ENCODE results near the gene ATXN1.

Gene ATXN1

DNA sequence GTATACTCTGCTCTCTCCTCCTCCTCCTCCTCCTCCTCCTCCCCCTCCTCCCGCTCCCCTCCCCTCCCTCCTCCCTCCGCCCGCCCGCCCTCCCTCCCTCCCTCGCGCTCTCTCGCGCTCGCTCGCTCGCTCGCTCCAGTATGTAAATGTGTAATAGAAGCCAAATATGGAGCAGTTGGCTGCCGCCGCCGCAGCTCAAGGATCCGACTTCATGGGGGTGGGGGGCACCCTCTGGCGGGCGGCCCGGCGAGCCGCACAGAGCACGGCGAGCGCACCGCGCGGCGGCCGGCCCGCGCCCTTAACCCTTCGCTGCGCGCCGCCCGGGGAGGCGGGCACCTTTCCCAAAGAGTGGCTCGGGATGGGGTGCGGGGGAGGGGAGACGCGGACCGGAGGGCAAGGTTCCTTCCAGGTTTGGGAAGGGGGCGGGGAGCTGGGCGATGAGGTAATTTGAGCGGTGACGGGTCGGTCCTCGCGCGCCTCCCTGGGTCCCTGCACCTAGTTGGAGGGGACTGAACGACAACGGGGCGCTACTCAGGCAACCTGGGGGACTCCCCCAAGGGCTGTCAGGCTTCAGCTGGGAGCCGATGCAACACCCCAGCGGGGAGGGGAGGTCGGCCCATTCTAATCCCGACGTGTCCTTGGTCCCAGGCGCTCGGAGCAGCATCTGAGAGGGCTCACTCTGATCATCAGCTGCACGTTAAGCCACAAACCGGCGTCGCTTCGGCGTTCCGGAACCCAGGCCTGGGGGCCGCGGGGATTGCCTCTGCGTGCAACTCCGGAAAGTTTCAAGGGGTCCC is 409 bp upstream of the ATXN1 start:
- DNase-seq, result peak; percentile 34

DNA sequence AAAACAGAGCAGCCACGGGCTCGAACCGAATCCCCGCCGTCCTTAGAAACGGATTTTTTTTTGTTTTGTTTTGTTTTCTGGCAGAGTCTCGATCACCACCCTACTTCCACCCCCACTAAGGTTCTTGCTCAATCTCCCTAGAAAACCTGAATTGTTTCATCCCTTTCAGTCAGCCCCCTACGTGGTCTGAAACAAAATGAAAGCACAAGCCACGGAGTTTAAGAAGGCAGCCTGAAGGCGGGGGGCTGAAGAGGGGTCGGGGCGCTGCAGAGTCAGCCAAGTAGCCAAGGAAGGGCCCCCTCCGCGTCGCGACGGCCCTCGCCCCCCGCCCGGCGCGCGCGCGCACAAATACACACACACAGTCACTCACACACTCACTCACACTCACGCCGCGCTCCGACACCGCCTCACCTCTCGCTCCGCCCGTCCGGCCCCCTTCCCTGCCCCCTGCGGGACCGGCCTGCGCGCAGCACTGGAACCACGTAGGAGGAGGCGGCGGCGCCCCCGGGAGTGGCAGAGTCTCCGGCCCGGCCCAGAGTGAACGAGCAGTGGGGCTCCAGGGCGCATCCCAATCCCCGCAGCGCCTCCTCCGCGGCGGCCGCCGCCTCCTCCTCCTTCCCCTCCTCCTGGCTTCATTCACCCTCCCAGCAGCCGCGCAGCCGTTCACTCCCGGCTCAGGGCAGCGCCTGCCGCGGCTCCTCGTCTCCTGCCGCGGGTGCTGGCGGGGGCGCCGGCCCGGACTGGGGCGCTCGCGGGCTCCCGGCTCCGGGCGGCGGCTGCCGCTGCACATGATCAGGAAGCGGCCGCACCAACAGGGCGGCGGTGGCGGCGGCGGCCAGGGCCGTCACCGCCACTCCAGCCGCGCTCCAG is 1.4 kb downstream of the ATXN1 start:
- peak; percentile 17 for DNase-seq

DNA sequence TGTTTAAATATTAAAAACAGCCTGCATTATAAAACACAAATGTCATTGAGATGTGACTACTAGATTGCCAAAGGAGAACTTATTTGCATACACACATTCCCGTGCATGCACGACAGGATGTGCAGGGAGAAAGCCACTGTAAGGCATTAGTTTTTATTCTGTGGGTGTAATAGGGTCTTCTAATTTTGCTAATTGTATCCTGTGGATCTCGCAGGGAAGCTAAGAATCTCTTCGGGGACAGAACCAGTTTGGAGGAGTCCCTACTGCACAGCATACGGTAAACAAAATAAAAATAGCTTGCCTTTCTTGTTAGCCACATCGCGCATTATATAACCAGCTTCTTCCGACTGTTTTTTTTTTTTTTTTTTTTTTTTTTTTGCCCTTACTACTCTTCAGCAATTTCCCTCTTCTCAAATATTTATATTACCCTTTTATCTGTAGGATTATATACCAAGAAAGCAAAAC is 2.0 kb downstream of the ATXN1 start:
- no peak for DNase-seq

DNA sequence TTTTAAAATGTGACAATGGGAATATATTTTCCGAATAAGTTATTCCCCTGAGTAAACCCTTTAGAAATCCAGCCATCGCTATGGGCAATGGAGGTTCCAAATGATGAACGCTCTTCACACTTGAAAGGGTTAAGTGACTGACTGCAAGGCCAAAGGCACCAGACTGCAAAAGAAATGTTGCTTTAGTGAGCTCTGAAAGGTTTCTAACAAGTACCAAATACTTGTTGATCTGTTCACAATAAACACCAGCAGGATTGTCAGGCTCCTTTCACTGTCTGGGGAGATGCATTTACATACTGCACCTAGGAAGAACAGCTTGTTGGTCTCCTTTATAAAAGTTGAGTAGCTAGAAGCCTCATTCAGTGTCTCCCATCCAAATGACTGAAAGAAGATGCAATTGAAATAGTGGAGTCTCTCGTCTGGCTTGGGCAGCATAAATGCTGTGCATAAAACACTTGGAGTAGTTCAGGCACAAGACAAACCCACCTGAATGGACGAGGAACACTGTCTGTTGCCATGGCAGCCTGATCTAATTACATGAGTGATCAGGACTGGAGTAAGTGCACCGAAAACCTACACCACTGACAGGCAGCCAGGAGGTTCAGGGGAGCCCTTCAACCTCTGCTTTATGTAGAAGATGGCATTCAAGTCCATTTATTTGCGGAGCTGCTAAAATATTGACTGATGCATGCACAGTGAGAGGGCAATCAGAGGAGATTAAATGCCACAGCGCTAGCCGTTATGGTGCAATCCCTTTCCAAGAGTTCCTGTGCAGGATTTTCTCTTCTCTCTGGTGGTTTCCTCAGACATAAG is 2.9 kb downstream of the ATXN1 start:
- no peak for DNase-seq

DNA sequence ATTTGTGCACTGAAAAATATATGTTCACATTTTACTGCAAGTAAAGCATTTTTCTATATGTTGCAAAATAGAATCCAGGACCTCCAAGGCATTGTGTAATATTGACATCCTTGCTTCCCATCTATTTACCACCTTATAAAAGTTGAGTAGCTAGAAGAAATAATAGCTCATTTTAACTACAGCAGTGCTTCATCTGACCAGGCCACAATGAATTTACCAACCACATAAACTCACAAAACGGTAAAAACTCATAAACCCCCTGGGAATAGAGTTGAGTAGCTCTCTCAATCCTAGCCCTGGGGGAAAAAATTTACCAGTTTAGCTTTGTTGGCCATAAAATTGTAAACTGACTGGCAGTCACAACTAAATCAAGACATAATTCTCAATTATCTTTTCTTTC is 3.9 kb downstream of the ATXN1 start:
- DNase-seq, result no peak

DNA sequence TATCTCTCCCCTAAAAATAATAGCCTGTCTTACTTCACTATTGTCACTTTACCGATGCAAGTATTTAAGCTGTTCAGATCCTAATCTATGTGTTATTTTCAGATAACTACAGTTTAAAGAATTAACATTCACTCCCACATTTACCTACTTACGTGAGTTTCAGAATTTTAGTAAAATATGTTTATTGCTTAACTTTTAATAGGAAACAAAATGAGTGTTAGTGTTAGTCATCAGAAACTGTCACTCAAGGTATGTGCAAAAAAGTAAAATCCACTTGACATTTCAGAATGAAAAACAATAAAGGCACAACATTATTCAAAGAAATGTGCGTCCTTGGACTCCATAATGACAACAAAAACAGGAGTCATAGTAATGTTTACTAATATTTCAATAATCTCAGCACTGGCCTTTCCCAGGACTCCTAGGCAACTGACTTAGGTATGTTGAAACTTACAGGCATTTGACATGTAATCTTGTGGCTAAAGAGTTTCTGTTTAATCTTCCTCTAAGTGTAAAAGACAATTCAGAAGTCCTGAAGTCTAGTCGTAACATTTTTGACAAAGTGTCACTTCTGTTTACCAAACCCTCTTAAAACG is 4.5 kb downstream of the ATXN1 start:
- no peak for DNase-seq

DNA sequence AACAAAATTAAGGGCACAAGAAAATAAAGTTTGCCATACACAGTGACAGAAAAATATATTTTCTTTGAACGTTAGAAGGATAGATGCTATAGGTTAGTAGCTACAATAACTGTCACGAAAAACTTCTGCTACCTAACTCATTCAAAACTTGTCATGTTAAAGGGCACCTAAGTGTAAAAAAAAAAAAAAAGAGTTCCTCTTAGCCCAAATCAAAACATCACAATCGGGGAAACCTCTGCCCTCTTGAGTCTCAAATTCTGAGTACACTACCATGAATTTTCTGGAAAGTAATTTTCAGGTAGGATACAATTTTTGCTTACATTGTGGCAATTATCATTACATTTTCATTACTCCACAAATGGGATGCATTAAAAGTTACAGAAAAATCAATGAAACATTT is 5.7 kb downstream of the ATXN1 start:
- no peak for DNase-seq

DNA sequence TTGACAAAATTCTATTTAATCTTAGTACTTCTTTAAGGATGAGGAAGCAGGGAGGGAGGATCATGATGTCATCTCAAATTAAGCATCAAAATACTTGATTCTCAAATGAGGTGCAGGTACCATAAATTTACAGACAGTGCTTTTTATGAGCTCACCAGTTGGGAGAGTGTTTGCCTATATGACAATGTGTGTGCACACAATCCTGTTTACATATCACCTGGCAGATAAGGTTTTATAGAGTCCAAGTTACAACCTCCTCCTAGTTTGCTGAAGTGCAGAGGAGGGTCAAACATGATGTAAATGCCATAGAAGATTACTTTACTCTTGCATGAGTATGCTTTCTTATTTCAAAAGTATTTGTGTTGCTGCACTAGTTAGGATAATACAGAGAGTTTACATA is 6.4 kb downstream of the ATXN1 start:
- no peak for DNase-seq

DNA sequence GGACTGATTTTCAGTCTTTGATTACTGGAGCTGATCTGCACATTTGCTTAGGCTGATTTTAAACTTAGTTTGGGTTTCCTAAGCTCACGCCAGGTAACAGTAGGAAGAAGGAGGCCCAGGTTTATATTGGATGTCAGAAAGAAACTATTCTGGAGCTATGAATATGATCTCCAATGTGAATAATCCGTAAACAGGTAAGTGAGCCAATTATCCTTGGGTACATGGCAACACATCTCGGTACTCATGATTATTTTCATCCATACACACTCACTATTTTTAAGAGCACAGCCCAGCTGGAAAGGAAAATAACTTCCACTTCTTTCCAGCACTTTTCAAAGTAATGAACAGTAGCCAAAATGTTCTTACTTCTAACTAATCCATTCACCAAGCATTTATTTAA is 7.0 kb downstream of the ATXN1 start:
- DNase-seq, result no peak

DNA sequence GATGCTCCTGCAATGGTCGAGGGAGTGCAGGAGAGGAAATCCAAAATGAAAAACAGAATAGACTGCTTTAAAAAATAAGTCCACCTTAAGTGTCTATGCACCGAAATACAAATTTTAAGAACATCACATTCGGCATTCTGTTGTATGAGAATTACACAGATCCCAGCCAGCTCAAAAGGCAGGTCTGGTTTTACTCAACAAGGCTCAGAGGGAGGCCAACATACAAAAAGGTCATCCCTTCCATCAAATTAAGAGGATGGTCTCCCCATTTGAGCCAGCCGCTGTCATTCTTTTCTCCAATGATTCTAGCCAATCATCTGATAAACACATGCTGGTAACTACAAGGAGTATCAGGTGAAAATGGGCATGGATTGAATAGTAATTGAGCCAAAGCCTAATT is 7.9 kb downstream of the ATXN1 start:
- no peak for DNase-seq

DNA sequence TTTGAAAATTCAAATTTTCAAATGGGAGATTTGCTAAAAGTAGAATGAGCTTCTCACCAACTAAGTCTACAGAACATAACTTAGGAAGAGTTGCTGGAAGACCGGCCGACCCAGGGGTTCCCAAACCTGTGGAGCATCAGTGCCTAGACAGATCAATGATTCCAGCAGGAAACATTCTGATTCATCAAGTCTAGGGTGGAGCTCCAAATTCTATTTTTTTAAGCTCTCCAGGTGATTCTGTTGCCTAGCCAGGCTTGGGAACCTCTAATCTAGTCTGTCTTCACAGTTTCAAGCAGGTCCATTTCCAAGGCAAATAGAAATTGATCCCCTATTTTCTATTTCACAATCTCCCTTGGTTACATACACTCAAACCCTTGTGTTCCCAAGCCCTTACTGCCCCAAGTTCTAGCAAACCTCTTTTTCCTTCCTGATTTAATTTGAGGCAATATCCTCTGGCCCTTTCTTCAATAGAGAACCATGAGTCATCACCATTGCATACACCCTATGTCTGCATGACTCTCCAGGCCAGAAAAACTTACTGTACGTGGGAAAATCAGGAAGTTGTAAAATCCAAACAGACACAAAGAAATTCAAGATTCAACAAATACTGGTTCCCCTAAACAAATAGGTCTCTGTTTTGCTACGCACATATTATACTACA is 8.9 kb downstream of the ATXN1 start:
- DNase-seq, result no peak

DNA sequence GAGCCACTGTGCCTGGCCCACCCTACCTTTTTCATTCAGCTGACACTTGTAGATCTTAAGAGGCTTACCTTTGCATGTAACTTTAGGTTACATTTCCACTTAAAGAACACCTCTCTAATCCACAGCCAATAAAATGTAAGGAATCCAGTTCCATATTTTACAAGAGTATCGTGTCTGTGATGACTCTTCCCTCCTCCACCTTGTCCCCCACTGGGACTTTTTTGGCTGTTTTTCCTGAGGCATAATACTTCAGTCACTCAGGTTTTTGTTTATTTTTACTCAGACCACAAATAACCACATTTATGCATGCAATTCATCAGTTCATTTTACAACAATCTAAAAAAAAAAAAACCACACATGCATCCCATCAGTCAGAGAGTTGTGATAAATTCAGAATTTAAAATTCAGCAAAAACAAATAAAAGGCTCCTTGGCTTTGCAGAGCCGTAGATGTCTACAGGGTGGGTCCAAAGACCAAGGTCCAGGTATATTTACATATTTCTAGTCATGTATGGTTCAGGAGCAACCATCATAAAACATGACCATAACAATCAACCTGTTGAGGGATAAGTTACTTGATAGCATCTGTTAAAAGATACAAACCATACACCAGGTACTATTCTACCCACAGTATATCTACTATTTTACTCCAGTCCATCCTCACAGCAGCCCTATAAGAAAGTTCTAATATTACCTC is 9.9 kb downstream of the ATXN1 start:
- no peak for DNase-seq

DNA sequence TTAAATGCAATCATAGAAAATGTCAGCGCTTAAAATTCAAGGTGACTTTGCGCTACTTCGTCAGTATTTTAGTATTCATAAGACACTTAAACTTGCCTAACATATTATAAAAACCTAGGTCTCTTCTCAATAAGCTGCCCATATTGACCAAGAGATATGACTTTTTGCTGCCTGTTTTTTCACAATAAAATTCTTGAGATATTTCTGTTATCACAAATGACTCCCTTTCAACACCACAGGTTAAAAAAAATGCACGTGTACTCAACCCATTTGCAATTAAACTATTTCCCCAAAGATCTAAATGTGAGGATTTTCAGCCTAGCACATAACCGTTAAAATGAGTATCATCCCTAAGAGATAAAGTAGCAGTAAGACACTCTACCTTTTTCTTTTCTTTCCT is 10.7 kb downstream of the ATXN1 start:
- DNase-seq, result no peak

DNA sequence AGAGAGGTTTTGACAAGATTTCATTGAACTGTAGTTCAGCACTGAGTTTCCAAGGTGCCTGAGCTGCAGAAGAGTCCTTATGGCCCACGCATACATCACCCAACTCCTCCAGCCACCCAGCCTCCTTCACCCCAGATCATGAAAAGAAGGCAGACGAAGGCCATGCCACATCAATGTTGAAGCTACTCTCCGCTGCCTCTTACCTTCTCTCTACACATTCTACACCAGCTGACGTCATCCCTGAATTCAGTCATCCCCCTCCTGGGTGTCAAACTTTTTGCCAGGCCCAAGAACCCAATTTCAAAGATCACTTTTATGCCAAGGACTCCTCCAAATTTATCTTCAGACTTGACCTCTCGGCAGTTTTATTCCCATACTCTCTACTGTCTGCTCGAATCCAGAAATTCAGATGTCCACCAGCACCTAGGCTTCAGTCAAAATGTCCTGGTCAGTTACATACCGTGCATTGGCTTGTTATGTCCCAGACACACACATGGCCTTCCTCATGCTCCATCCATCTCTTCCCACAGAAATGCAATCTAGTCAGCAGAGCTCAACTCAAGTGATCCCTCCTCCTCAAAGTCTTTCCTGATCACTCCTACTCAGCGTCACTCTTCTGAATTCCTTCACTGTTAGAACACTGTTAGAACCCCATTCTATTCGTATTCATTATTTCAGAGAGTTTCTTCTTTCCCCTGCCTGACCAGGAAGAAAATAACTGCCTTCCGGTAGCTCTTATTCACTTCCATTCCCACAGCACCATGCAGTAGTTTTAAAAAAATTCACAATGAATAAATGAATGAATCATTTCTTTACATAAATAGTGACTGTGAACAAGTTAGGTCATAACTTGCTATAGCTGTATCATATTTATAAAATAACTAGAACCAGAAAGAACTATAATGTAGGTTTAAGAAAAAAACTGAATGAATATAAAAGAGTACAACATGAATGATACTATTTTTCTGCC is 11.5 kb downstream of the ATXN1 start:
- DNase-seq, result no peak

DNA sequence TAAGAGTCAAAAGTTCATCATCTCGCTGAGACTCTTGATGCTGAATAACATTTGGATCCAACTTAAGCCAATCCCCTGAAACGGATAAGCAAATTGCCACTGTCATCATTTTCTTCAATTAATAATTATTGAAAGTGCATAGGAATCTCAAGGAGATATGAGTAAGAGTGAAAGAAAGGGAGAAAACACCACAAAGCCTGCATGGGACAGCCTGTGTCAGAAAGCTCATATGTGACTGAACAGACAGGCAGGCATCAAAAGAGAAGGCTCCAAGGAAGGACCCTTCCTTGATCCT is 13.3 kb downstream of the ATXN1 start:
- DNase-seq, result no peak

DNA sequence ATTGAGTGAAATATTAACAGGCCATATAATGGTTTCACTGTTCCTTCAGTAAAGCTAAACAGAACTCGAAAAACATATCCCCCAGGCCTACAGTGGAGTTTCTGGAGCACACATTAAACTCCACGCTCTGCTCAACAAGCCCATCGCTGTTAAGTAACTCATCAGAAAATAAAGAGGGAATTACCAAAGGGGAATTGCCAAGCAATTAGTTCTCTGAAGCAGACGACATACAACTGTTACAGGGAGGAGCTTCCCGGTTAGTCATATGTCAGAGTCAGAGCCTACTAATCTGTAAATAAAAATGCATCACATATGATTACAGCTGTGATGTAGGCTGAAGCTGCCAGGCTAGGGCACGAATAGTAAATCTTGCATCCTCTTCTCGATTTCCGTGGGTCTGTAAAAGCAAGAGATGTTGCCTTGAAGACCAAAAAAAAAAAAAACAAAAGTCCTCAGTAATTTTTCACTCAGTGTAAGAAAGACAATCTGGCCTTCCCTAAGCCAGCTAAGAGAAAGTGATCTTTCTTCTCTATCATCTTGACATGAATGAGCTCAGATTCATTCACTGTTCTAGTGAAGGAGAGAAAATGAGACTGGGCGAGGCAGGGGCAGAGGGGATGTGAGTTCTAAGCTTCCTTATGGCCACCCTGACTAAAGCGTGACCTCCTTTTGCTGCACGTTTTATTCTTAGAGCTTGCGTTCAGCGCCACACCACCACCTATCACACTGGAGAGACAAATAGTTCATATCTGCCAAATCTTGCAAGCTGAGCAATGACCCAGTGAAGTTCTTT is 13.8 kb downstream of the ATXN1 start:
- no peak for DNase-seq

DNA sequence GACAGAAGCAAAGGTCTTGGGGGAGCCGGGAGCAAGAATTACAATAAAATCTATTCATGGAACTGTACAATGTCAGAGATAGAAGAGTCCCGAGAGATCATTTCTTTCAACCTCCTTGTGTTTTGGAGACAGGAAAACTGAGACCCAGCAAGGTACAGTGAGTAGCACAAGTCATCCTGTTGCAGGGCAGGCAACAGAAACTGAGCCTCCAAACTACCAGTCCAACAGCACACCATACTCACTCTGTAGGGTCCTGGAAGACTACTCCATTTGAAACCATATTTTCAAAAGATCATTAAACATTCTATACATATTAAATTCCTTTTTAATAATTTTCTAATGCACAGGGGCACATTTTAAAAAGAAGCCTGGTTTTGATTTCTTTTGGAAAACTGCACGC is 14.4 kb downstream of the ATXN1 start:
- no peak for DNase-seq

DNA sequence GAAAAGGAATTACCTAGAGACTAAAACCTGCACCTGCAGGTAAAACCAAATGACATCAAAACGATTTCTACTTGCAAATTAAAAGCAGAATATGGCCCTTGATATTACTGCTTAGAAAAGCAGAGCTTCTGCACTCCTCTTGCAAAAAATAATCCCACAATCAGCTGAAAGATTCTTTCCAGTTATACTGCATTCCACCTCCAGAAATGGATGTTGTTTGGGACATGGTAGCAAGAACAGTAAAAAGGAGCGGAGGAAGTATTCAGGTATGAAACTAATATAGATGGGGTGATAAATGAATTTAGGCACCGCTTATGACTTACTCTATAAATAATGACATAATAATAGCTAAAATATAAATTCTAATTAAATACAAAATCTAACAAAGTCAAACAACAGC is 14.9 kb downstream of the ATXN1 start:
- DNase-seq, result no peak

DNA sequence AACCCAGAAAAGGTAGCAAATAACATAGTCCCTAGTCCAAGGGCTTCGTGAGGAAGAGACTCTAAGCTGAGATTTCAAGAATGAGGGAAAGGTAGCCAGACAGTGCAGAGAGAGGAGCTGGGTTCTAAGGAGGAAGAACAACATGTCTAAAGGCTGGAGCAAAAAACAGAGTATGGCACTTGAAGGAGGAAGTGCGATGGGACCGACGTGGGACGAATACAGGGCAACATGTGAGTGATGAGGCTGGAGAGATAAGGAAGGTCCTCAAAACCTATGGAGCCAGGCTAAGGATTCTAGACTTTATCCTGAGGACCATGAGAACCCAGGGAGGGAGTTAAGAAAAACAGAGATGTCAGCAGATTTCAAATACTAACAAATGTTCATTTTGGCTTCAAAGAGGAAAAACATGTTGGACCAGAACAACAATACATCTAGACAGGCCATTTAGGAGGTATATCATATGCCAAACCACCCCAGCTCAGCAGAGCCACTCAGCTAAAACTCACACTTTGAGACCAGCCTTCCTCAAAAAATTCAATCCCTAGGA is 17.5 kb downstream of the ATXN1 start:
- DNase-seq, result no peak

DNA sequence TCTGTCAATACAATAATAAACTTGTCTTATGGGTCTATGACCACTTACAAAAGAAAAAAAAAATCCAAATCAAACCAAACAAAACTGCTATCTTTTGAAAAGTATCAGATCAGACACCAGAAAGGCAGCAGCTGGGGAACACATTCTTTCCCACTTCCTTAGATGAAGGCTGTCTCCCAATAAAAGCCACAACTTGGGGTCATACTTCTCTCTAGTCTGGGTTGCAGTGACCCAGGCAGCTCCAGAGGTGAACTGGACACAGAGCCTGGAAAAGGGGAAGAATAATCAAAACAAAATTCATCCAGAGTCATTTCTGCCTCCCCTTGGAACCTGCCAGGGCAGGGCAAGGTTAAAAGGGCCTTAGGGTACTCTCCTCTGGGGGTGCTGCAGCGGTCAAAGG is 19.1 kb downstream of the ATXN1 start:
- DNase-seq, result no peak

All from GDM1 (cell line).